Keratinocyte (primary cell): Measurements from ENCODE around the gene CTCF. TPM values are rescaled to one million over a fixed set of nuclear protein-coding genes. Genes with fewer than 3 reads are reported as not detected.

Source experiments
- DNase-seq: peaks from one replicate; pipeline ENCODE4 v3.0.0-alpha.2; 2011; ENCODE audit warnings: low read depth, missing footprints, low spot score
- FAIRE-seq: peaks from 2 replicates; lab custom pipeline; 2011; peaks lifted over from hg19 to GRCh38; lab: Jason Lieb, UNC
- H2AFZ ChIP-seq: 2 replicates; pipeline ENCODE4 v1.6.0; 2012; ENCODE audit warnings: low read length, control low read depth, inconsistent platforms; ENCODE audit not compliant: control insufficient read depth
- H3K27ac ChIP-seq: 2 replicates; pipeline ENCODE4 v1.5.1; 2011; ENCODE audit warnings: low read length; ENCODE audit not compliant: control insufficient read depth, insufficient read depth
- H3K27me3 ChIP-seq: 3 replicates; pipeline ENCODE4 v1.6.0; 2011; ENCODE audit warnings: low read length; ENCODE audit not compliant: control insufficient read depth, insufficient read depth; ENCODE audit errors: extremely low read depth
- H3K36me3 ChIP-seq, 2 experiments: 2 replicates in 1 of 2; 3 replicates in 1 of 2; pipeline ENCODE4 v1.5.1; 2011; ENCODE audit warnings: low read length in 2 of 2, mild to moderate bottlenecking in 1 of 2; ENCODE audit not compliant: control insufficient read depth in 2 of 2, insufficient read depth in 2 of 2; ENCODE audit errors: extremely low read depth in 1 of 2
- H3K4me1 ChIP-seq: 3 replicates; pipeline ENCODE4 v1.5.1; 2011; ENCODE audit warnings: low read length; ENCODE audit not compliant: control insufficient read depth, insufficient read depth; ENCODE audit errors: extremely low read depth
- H3K4me2 ChIP-seq: 3 replicates; pipeline ENCODE4 v1.6.0; 2011; ENCODE audit warnings: low read depth, low read length; ENCODE audit not compliant: control insufficient read depth, insufficient read depth; ENCODE audit errors: extremely low read depth
- H3K4me3 ChIP-seq, 3 experiments: fragments of 200-600 bp in 1 of 3; sonication (generic) in 1 of 3; 2 replicates in 2 of 3; 3 replicates in 1 of 3; pipeline ENCODE4 v1.5.1; 2011 to 2016; ENCODE audit warnings: low read length in 3 of 3, mild to moderate bottlenecking in 3 of 3, control low read depth in 2 of 3, inconsistent platforms in 1 of 3, low read depth in 1 of 3, mixed read lengths in 1 of 3, mixed run types in 1 of 3, moderate library complexity in 1 of 3; ENCODE audit not compliant: control insufficient read depth in 2 of 3, insufficient read depth in 2 of 3; ENCODE audit errors: extremely low read depth in 1 of 3
- H3K79me2 ChIP-seq: 2 replicates; pipeline ENCODE4 v1.6.0; 2012; ENCODE audit warnings: low read length; ENCODE audit not compliant: control insufficient read depth, insufficient read depth
- H3K9ac ChIP-seq: 3 replicates; pipeline ENCODE4 v1.6.0; 2011; ENCODE audit warnings: low read length; ENCODE audit not compliant: control insufficient read depth, insufficient read depth; ENCODE audit errors: extremely low read depth
- H3K9me1 ChIP-seq: 3 replicates; pipeline ENCODE4 v1.6.0; 2011; ENCODE audit warnings: low read length; ENCODE audit not compliant: control insufficient read depth, insufficient read depth; ENCODE audit errors: extremely low read depth
- H3K9me3 ChIP-seq: 2 replicates; pipeline ENCODE4 v1.5.1; 2012; ENCODE audit warnings: low read depth, low read length; ENCODE audit not compliant: control insufficient read depth
- H4K20me1 ChIP-seq: 3 replicates; pipeline ENCODE4 v1.6.0; 2011; ENCODE audit warnings: low read length; ENCODE audit not compliant: control insufficient read depth, insufficient read depth; ENCODE audit errors: extremely low read depth
- CTCF ChIP-seq, 3 experiments: IDR thresholded peaks in 1 of 3; conservative IDR thresholded peaks in 1 of 3; optimal IDR thresholded peaks in 1 of 3; 2 replicates in 2 of 3; 3 replicates in 1 of 3; pipeline versions ENCODE3 to v1.5.1; 2011; ENCODE audit warnings: low read length in 3 of 3, mild to moderate bottlenecking in 3 of 3, moderate library complexity in 2 of 3, control low read depth in 1 of 3, inconsistent platforms in 1 of 3; ENCODE audit not compliant: insufficient read depth in 2 of 3; ENCODE audit errors: extremely low read depth in 1 of 3
- EZH2 ChIP-seq: IDR thresholded peaks from one replicate; pipeline ENCODE4 v1.6.1; 2012; ENCODE audit warnings: inconsistent platforms, mild to moderate bottlenecking, low read length, moderate library complexity
- dilution Hi-C: fragments of 300-500 bp; cut with MboI; formaldehyde crosslinking; loops from one replicate; pipeline ENCODE4 v1.7.0; 2020; ENCODE audit warnings: low sequenced_read_pairs; ENCODE audit not compliant: extremely low pct_ligation_motif_present
- polyA plus RNA-seq, 5 experiments: library from polyadenylated mRNA; depleted of rRNA in 3 of 5; stranded (reverse) in 3 of 5; stranded (forward) in 1 of 5; unstranded in 1 of 5; fragments of >200 nt; gene quantifications; 1 replicate in 1 of 5; 2 replicates in 3 of 5; 3 replicates in 1 of 5; pipeline versions ENCODE4 v1.2.1 to v1.2.3, GENCODE V29; 2011 to 2012; ENCODE audit warnings: missing spikeins in 2 of 5, low read depth in 1 of 5, low replicate concordance in 1 of 5

Gene CTCF
- polyA plus RNA-seq, 1 donor (not counting 4 experiments of a cell fraction or from before 2014, with no cell fraction given), result 21.4 TPM

GRCh38 chr16:67517155-67517445, 45.2 kb upstream of the CTCF start:
- no peaks in the 10 kb centered on the region for H4K20me1 ChIP-seq
- H3K27ac ChIP-seq, result no peak overlapping the region
- FAIRE-seq, result no peak
- H3K9ac ChIP-seq, result no peak overlapping the region
- dilution Hi-C loops, result no loop called here
- no peaks in the 10 kb centered on the region for H3K9me1 ChIP-seq
- H3K9me3 ChIP-seq, result no peaks in the 10 kb centered on the region
- no peak overlapping the region for H2AFZ ChIP-seq
- H3K79me2 ChIP-seq, result no peaks in the 10 kb centered on the region
- H3K36me3 ChIP-seq, result no peaks in the 10 kb centered on the region
- no peak overlapping the region for H3K4me2 ChIP-seq
- H3K4me1 ChIP-seq, result peaks cover 19% of the 10 kb centered on the region
- TF ChIP-seq CTCF (optimal IDR thresholded peaks at IDR 0.05 in 1 of 3, IDR thresholded peaks at IDR 0.05 in 1 of 3, conservative IDR thresholded peaks at IDR 0.05 in 1 of 3; ENCODE audit: extremely low read depth in 1 of 3, insufficient read depth in 2 of 3, low read length in 3 of 3) (no peak), EZH2 (no peak)
- no peak overlapping the region for H3K4me3 ChIP-seq
- H3K27me3 ChIP-seq, result no peaks in the 10 kb centered on the region
- DNase-seq, result no peak

- Histone ChIP-seq H3K4me3 (no peak overlapping the region), H3K79me2 (no peaks in the 10 kb centered on the region), H3K9me1 (no peaks in the 10 kb centered on the region), H4K20me1 (no peaks in the 10 kb centered on the region), H3K36me3 (no peaks in the 10 kb centered on the region), H3K4me2 (no peak overlapping the region), H3K9ac (no peak overlapping the region), H3K9me3 (no peaks in the 10 kb centered on the region), H3K27me3 (no peaks in the 10 kb centered on the region), H2AFZ (no peak overlapping the region), H3K27ac (no peak overlapping the region), H3K4me1 (peaks cover 19% of the 10 kb centered on the region)
- TF ChIP-seq EZH2, result no peak
- TF ChIP-seq CTCF (optimal IDR thresholded peaks at IDR 0.05 in 1 of 3, IDR thresholded peaks at IDR 0.05 in 1 of 3, conservative IDR thresholded peaks at IDR 0.05 in 1 of 3; ENCODE audit: extremely low read depth in 1 of 3, insufficient read depth in 2 of 3, low read length in 3 of 3), result no peak
- no peak for DNase-seq
- dilution Hi-C loops, result no loop called here
- FAIRE-seq, result no peak
These were observed 44.5 kb upstream of the CTCF start for GRCh38 chr16:67517661-67518423.
